ENCODE results near the gene PTPN1. TPM values are rescaled to one million over a fixed set of nuclear protein-coding genes. Genes with fewer than 3 reads are reported as not detected.

Gene PTPN1
- total RNA-seq, 2 experiments from 2014 or later, result 82.3 to 82.8 TPM

DNA sequence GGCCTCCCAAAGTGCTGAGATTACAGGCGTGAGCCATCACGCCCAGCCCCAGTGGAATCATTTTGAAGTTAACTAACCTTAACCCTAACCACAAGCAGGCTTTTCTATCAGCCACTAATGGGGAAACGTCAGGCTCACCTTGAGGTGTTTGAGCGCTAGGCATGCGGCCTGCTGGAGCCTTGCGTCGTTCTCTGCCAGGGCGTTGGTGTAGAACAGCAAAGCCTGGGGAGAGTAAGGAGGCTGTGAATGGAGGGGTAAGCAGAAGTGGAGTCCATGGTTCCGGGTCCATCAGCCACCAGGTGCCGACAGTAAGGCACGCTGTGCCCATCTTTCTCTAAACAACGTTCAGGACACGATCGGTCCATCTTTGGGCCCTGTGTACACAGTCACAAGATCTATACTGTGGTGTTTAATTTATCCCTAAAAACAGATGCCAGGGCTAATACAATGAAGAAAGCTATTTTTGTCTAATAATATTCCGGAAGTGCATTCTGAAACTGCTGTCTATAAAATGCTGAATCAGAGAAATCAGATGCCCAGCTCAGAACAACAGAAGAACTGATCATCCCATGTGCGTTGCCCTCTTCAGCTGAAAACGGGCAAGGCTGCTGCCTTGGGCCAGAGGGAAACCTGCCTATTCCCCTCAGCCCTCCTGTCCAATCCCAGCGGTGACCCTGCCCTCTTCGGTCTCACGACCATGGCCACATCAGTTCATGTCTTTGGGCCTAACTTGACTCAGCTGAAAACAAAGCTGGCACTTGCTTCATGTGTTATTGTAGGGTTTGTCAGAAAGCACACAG is 79.6 kb downstream of the PTPN1 start:
- H3K27me3 Mint-ChIP-seq, result no peaks in the 10 kb centered on the region
- intact Hi-C loops (cut with DNase I, micrococcal nuclease), result no loop called here
- no peaks in the 10 kb centered on the region for H3K27me3 ChIP-seq (ENCODE audit: control insufficient read depth in 1 of 2, insufficient read depth in 2 of 2, low read length in 2 of 2)
- H3K4me3 Mint-ChIP-seq, result no peak overlapping the region
- peaks cover 4% of the 10 kb centered on the region for H3K4me1 ChIP-seq (ENCODE audit: insufficient read depth, low read length)
- no peak overlapping the region for H3K27ac ChIP-seq (ENCODE audit: low read depth in 1 of 2, low read length in 2 of 2)
- no peak overlapping the region for H3K4me3 ChIP-seq (ENCODE audit: low read length)
- ChIA-PET POLR2A (no interaction called here), CTCF (no interaction called here)
- DNase-seq, result no peak
- peaks cover 27% of the 10 kb centered on the region for H3K36me3 ChIP-seq (ENCODE audit: insufficient read depth, low read length)
- H3K27ac Mint-ChIP-seq, result no peak overlapping the region
- no peaks in the 10 kb centered on the region for H3K9me3 ChIP-seq (ENCODE audit: control insufficient read depth in 1 of 2, insufficient read depth in 1 of 2, low read length in 2 of 2)
- H3K9me3 Mint-ChIP-seq, result no peaks in the 10 kb centered on the region
- TF ChIP-seq, protein P1, sequence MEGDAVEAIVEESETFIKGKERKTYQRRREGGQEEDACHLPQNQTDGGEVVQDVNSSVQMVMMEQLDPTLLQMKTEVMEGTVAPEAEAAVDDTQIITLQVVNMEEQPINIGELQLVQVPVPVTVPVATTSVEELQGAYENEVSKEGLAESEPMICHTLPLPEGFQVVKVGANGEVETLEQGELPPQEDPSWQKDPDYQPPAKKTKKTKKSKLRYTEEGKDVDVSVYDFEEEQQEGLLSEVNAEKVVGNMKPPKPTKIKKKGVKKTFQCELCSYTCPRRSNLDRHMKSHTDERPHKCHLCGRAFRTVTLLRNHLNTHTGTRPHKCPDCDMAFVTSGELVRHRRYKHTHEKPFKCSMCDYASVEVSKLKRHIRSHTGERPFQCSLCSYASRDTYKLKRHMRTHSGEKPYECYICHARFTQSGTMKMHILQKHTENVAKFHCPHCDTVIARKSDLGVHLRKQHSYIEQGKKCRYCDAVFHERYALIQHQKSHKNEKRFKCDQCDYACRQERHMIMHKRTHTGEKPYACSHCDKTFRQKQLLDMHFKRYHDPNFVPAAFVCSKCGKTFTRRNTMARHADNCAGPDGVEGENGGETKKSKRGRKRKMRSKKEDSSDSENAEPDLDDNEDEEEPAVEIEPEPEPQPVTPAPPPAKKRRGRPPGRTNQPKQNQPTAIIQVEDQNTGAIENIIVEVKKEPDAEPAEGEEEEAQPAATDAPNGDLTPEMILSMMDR (IDR thresholded peaks at IDR 0.05), result no peak
- ATAC-seq (ENCODE audit: poor library complexity), result no peak
- peaks cover 33% of the 10 kb centered on the region for H3K36me3 Mint-ChIP-seq (ENCODE audit: low read depth)
- H3K4me1 Mint-ChIP-seq (ENCODE audit: low read depth), result peaks cover 6% of the 10 kb centered on the region

DNA sequence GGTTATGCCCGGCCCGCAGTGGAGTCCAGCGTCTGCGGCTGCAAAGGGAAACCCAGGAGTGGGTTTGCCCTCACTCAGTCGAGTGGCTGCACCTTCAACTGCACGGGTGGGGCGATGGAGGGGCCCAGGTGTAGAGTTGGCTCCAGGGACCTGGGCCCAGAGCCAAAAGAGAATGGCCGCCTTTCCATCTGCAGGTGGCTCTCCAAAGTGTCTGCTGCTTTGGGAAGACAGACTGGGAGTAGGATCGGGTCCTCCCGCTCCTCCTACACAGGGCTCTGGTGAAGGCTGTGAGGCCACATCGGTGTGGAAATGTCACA is 80.1 kb downstream of the PTPN1 start:
- TF ChIP-seq, protein P1 (IDR thresholded peaks at IDR 0.05), result no peak
- Mint-ChIP-seq H3K4me1 (ENCODE audit: low read depth) (peaks cover 6% of the 10 kb centered on the region), H3K9me3 (no peaks in the 10 kb centered on the region), H3K27ac (no peak overlapping the region), H3K36me3 (ENCODE audit: low read depth) (peaks cover 28% of the 10 kb centered on the region), H3K4me3 (no peak overlapping the region), H3K27me3 (no peaks in the 10 kb centered on the region)
- Histone ChIP-seq H3K4me1 (ENCODE audit: insufficient read depth, low read length) (peaks cover 4% of the 10 kb centered on the region), H3K27ac (ENCODE audit: low read depth in 1 of 2, low read length in 2 of 2) (no peak overlapping the region), H3K4me3 (ENCODE audit: low read length) (no peak overlapping the region), H3K27me3 (ENCODE audit: control insufficient read depth in 1 of 2, insufficient read depth in 2 of 2, low read length in 2 of 2) (no peaks in the 10 kb centered on the region), H3K9me3 (ENCODE audit: control insufficient read depth in 1 of 2, insufficient read depth in 1 of 2, low read length in 2 of 2) (no peaks in the 10 kb centered on the region), H3K36me3 (ENCODE audit: insufficient read depth, low read length) (peaks cover 21% of the 10 kb centered on the region)
- no peak for ATAC-seq (ENCODE audit: poor library complexity)
- ChIA-PET POLR2A (no interaction called here), CTCF (no interaction called here)
- intact Hi-C loops (cut with DNase I, micrococcal nuclease), result no loop called here
- DNase-seq, result no peak

DNA sequence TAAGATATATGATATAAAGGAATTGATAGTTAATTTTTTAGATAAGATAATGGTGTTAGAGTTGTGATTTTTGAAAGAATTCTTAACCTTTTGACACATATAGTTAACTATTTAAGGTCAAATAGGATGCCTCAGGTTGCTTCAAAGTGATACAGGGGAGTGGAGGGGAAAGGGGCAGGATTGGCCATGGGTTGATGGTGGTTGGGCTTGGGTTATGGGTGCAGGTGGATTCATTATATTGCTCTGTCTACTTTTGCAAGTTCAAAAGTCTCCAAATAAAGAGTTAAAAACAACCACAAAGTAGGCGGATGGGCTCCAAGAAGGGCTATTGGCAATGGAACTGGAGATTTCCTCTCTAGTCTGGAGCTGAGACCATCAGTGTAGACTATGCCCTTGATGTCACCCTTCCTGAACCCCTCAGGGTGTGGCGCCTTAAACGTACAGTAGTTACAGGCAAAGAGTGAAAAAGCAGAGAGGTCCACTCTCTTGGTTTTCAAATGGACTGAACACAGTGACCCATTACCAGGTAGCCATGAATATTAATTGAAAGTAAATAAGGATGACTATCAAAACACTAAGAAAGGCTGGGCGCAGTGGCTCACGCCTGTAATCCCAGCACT is 81.2 kb downstream of the PTPN1 start:
- CTCF ChIA-PET, result no interaction called here
- Histone ChIP-seq H3K27me3 (ENCODE audit: control insufficient read depth in 1 of 2, insufficient read depth in 2 of 2, low read length in 2 of 2) (no peaks in the 10 kb centered on the region), H3K36me3 (ENCODE audit: insufficient read depth, low read length) (peaks cover 11% of the 10 kb centered on the region), H3K4me3 (ENCODE audit: low read length) (no peak overlapping the region), H3K4me1 (ENCODE audit: insufficient read depth, low read length) (peaks cover 5% of the 10 kb centered on the region), H3K27ac (ENCODE audit: low read depth in 1 of 2, low read length in 2 of 2) (no peak overlapping the region), H3K9me3 (ENCODE audit: control insufficient read depth in 1 of 2, insufficient read depth in 1 of 2, low read length in 2 of 2) (no peaks in the 10 kb centered on the region)
- H3K27ac Mint-ChIP-seq, result peak overlapping the region; percentile 15
- intact Hi-C loops (cut with DNase I, micrococcal nuclease), result no loop called here
- TF ChIP-seq, protein P1 (IDR thresholded peaks at IDR 0.05), result no peak
- no peaks in the 10 kb centered on the region for H3K9me3 Mint-ChIP-seq
- H3K27me3 Mint-ChIP-seq, result no peaks in the 10 kb centered on the region
- DNase-seq (no peak), ATAC-seq (ENCODE audit: poor library complexity) (no peak)
- peaks cover 17% of the 10 kb centered on the region for H3K36me3 Mint-ChIP-seq (ENCODE audit: low read depth)
- POLR2A ChIA-PET, result no interaction called here
- H3K4me1 Mint-ChIP-seq (ENCODE audit: low read depth), result peaks cover 10% of the 10 kb centered on the region
- H3K4me3 Mint-ChIP-seq, result no peak overlapping the region

Measured in CD4-positive, alpha-beta T cell (primary cell).